Stimulated activated CD8-positive, alpha-beta memory T cell treated with anti-CD3 and anti-CD28 coated beads, Interleukin-12 subunit alpha, Interleukin-12 subunit beta, amount 100 ng/mL, for 4 hours (primary cell): ENCODE data around the gene PEMT.

Experiments
- DNase-seq: peaks from one replicate; pipeline ENCODE4 v3.0.0-alpha.2; 2020; ENCODE audit warnings: low read depth

The PEMT gene

DNA sequence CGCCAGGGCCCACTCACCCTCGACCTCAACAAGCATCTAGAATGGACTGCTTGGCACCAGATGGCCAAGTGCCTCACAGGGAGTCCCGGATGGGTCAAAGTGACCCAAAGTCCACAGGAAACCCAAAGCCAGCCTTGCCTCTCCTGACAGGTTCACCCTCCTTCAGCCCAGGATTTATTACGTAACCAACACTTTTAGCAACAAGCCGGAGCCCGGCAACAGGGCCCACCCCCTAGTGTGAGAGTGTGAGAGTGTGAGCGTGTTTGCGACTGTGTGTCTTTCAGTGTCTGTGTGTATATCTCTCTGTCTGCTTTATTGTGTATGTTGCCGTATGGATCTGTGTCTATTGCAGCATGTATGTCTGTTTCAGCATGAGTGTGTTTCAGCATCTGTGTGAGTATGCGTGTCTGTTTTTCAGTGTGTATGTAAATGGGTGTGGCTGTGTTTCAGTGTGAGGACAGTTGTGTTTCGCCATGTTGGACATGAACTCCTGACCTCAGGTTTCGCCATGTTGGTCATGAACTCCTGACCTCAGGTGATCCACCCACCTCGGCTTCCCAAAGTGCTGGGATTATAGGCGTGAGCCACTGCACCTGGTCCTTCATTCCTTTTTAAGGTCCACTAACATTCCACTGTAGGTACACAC is 13.7 kb upstream of the PEMT start:
- DNase-seq, result no peak

DNA sequence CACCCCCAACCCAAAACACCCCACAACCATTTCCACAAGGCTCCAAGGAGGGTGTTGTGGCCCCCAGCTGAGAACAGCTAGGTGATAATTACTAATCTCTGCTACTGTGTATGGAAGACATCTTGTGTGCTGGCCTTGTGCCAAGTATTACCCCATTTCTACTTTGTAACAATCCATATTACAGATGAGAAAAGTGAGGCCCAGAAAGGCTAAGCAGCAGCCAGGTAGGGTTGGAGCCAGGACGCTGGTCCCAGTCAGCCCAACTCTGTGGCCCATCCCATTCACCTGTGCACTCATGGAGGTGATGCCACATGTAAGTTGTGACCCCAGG is 12.4 kb upstream of the PEMT start:
- no peak for DNase-seq

DNA sequence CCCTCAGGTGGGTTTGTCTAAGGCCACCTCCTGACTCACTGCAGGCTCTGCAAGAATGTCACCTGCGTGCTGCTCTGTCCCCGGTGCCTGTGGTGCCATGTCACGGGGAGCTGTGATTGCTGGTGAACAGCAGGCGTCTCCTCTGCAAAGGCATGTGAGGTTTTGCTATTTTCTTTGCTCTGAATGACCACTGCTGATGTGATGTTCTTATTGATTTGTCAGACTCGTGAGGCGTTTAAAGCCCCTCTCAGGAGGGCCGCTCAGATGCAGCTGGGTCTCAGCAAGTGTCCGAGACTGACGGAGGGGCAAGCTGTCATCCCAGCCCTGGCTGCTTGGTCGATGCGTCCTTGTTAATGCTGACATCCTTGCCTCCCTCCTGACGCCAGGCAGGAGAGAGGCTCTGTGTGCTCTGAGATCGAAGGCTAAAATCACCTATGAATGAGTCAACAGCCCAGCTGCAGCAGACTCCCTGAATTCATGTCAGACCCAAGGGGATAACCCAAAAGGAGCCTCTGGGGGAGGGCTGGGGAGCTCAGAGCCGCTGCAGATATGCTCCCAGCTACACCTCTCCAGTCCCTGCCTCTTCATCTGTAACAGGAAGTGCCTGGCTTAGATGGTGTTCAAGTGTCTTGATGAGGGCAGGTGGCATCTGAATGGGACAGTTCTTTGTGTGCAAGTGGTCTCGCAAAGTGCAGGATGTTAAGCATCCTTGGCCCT is 11.8 kb upstream of the PEMT start:
- DNase-seq, result no peak

DNA sequence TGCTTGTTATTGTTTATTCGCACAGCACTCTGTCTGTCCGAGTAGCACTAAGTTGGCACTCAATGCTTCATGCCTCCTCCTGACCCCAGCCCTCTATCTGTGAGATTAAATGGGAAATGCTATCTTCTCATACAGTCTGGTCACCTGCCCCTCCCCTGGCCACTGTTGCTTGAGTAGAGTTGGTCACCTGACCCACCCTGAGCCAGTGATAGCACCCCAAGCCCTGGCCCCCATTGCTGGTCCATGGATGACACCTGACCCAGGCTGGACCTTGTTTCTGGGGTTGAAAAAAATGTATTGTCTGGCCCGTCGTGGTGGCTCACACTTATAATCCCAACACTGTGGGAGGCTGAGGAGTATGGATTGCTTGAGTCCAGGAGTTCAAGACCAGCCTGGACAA is 8.5 kb upstream of the PEMT start:
- DNase-seq, result no peak

DNA sequence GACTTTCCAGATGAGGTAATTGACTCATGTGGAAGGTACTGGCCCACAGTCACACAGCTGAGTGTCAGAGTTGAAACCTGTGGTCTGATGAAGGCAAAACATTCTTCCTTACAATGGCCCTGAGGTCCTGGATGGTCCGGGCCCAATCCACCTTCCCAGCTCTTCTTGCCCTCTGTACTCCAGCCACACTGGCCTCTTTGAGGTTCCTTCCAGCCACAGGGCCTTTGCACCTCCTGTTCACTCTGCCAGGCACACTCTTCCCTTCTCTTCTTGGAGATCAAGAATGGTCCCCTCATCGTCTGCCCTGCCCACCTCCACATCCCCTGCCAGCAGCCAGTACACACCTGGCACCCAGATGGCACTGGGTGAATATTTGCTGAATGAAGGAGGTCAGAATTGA is 6.5 kb upstream of the PEMT start:
- DNase-seq, result no peak

DNA sequence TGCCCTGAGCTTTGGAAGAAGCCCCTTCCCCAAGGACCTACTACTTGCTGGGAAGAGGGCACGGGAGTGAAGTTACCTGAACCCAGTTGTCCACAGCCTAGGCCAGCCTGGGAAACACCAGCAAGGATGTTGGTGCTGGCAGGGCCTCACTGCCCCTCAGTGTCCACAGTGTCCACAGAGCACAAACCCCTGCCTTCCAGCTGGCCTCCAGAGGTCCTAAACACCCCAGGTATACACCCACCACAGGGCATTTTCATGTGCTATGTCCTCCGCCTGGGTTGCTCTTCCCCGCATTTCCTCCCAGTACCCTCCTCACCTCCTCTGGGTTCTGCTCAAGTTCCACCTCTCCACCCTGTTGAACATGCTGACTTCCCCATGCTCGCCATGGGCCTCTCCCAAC is 4.2 kb upstream of the PEMT start:
- DNase-seq, result no peak

DNA sequence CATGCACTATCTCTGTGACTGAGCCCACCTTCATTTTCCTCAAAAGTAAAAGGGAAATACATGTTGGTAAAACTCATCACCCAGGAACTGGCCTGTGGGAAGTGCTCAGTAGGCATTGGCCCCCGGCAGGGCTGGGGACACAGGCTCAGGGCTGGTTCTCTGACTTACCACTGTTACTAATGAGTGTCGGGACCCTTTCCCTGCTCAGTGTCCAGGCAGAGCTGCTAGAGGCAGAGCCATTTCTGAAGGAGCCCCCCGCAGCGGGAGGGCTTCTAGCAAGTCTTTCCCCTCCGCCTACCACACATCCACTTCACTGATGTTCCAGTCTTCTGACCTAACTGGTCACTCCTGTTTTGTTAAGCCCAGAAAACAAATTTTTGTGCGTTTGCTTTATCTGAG is 1.7 kb upstream of the PEMT start:
- DNase-seq, result no peak

DNA sequence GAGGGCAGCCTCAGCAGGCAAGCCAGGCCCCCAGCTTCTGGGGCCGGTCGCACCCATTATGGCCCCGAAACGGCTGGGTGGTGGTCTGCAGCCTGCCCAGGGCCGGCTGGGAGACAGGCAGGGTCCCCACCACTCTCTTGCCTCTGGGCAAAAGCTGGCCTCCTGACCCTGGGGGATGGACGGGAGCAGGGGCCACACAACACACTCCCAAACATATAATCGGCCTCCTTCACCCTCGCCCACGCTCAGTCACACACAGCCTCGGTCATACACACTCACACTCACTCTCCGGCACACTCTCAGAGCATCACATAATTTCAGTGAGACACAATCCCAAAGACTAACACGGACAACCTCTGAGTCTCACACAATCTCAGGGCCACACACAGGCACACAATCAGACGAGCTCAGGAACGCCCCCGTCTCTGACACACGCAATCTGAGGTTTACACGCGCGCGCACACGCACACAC is 589 bp downstream of the PEMT start:
- no peak for DNase-seq

DNA sequence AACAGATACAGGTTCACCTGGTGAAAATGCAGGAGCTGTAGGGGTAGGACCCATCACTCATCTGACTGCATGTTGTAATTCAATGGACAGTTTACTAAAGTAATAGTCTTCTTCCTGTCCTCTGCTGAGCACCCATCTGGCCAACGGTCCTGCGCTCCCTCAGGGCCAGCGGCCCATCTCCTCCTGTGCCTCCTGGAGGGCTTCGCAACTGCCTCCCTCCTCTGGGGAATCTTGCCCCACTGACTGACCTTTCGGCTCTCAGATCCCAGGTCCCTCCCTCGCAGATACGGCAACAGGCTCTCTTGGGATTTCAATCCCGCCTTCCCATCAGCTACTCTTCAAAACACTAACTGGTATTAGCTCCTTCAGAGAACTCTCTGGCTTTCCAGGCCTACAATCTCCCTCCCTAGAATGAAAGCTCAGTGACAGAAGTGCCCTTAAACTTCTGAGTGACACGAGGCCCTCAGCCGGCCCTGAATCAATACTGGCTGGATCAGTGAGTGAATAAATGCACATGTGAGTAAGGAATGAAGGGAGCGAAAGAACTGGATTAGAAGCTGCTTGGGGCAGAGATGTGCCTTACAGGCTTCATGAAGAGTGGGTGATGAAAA is 1.3 kb downstream of the PEMT start:
- no peak for DNase-seq

DNA sequence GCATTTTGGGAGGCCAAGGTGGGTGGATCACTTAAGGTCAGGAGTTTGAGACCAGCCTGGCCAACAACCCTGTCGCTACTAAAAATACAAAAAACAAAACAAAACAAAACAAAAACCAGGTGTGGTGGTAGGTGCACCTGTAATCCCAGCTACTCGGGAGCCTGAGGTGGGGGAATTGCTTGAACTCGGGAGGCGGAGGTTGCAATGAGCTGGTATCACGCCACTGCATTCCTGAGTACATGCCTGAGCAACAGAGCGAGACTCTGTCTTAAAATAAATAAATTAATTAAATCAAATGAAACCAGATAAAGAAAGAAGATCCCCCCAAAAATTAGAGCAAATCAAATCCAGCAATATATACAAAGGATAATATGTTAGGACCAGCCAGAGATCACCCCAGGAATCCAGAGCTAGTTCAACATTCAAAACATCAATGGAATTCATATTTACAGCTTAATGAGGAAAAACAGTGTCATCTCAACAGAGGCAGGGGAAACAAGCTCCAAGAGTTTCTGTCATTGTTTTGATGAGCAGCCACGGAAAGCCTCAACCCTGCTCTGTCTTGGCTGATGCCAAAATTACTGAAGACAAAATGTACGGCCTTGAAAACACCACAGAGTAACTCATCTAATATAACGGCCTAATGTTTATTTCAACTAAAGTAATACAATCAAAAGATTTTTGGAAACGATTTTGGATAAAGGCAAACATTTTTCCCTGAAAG is 3.7 kb downstream of the PEMT start:
- no peak for DNase-seq

DNA sequence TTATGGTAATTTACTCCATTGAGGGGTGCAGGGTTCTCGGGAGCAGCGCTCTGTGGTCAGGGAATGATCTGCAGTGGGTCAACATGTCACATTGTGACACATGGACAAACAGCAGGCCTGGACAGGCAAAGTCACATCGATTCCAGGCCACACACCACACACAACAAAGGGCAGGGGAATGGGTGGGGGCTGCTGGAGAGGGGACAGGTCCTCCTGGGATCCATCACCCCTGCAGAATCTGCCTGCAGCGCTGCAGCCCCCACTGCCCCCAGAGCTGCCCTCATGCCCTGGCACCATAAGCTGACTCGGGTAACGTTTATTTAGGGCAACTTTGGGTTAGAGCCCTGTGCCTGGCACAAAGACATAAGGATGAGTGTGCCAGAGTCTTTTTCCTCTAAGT is 9.1 kb downstream of the PEMT start:
- no peak for DNase-seq

DNA sequence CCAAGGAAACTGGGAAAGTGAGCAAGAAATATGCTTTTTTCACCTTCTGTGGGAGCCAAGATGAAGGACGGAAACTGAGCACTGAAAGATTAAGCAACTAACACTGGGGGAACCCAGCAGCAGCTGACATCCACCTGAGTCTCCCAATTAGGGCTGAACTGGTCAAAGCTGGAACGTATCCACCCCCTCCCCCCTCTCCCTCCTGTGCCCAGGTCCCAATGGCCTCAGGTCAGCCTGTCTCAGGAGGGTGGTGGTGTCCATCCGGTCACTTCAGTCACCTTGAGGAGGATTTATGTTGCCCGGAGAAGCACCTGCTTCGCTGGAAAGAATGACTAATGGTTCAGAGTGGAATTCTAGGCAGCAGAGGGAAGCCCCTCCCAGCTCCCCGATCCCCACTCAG is 10.0 kb downstream of the PEMT start:
- no peak for DNase-seq

DNA sequence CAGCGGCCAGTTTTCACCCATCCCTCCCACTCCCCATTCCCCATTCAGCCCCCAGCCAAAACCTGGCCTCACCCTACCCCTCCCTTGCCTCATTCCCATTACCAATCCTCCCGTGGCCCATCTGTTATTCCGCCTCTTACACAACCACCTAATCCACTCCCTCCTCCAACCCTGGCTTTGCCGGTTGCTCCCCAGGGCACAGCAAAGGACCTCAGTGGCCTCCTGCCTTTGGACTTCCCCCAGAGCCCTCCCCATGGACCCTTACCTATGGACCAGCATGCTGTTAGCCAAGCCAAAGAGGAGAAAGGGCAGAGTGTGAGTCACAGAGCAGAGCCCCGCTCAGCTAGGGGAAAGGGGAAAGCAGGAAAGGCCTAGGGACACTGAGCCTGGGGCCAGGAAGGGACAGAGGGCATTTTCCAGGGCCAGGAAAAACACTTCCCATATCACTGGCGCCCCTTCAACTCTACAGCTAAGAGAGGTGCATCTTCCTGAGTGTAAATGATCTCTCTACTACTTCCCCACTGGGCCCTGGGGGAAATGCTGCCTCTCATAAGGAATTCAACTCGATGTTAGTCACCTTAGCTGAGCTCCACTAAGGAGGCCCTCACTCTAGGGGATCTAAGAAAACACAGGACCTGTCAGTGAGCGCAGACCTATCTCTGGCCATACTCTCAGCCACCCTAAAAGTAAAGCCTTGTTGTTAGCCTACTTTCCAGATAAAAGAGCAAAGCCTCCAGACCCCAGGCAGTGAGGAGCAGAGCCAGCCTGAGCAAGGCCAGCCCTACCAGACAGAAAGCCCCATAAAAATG is 10.6 kb downstream of the PEMT start:
- DNase-seq, result no peak

DNA sequence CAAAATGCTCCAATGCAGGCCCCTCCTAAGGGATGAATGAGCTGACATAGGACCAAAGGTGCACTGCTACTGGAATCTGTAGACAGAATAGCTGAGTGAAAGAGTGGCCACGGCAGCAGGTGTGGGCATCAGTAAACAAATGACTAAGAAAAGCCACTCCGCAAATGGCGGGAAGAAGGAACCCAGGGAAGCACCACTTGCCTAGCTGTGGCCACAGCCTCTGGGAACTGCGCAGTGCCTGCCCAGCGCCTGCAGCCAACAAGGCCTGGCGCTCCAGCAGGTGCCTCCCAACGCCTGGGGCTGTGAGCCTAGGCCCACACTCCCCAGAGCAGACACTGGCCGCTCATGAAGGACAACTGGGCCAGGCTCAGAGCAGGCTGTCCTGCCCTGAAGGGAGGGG is 11.8 kb downstream of the PEMT start:
- no peak for DNase-seq

DNA sequence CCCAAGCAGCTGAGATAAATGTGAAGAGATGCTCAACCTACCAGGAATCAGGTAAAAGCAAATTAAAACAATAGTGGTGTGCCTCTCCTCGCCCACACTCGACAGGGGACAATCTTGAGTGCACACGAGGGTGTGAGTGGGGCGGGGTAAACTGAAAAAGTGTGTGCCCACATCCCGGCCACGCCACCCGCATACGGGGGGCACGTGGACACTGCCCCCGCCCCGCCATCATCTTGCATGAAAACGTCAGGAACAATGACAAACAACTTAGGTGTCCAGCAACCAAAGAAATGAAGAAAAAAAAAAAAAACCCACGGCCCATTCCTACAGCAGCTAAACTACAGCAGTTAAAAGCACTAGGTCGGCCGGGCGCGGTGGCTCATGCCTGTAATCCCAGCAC is 14.1 kb downstream of the PEMT start:
- no peak for DNase-seq

DNA sequence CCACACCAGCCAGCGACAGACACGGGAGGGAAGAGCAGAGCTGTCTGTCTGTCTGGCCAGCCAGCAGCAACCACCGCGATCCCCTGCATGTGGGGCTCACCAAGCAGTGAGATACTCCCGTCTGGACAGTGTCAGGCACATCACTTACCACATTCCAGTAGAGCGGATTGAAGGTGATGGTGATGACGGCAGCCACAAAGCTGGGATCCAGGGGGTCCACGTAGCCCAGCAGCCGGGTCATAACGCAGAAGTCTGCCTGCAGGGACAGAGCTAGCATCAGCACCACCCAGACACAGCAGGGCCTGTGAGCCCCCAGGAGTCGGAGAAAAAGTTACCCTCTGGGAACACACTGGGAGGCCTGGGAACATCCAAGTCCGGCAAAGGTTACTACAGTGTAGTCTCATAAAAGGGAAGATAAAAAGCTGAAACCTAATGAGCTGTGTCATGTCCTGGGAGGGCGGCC is 14.7 kb downstream of the PEMT start:
- no peak for DNase-seq

DNA sequence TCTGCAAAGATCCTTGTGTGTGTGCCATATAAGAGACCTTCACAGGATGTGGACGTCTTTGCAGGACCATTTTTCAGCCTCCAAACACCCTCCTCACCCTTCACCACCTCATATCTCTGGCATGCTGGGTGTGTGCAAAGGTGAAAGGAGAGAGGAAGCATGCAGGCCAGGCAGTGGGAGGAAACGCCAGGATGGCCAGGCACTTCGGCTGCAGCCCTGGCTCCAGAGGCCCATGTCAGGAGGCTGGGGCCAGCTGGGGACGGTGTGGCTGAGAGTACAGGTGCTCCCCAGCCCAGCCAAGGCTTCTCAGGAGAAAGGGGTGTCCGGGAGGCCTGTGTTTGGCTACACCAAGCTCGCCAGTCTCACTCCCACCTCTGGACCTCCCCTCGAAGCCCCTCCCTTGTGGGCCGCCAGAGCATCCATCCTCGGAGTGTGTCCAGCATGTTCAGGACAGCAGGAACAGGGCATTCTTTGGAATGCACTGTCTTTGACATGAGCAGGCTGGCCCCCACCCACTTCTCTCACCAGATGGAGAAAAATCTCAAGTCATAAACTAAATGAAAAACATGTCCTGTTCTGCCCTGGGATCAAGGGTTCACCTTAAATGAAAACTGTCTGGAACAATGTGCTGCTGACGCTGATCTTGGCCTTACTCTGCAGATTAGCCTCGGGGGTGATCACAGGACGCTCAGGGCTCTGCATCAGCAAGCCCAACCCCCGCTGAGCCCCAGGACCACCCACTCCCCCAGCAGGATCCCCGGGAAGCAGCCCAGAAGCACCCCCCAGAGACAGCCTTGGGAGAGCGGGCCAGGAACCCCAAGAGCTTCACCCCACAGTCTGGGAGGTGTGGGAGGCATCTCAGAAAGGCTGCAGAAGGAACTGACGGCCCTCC is 15.9 kb downstream of the PEMT start:
- no peak for DNase-seq

DNA sequence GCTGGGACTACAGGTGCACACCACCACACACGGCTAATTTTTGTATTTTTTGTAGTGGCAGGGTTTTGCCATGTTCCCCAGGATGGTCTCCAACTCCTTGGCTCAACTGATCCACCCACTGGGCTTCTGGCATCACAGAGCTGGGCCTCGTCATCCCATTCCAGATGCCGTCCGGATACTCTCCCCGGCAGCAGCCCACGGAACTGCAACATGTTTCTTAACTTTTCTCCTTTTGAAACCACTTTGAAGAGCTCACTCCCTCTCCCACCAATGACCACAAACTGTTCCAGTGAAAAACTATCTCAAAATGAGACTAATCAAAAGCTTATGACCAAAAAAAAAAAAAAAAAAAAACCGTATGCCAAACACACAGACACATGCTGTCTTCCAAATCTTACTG is 17.6 kb downstream of the PEMT start:
- no peak for DNase-seq

DNA sequence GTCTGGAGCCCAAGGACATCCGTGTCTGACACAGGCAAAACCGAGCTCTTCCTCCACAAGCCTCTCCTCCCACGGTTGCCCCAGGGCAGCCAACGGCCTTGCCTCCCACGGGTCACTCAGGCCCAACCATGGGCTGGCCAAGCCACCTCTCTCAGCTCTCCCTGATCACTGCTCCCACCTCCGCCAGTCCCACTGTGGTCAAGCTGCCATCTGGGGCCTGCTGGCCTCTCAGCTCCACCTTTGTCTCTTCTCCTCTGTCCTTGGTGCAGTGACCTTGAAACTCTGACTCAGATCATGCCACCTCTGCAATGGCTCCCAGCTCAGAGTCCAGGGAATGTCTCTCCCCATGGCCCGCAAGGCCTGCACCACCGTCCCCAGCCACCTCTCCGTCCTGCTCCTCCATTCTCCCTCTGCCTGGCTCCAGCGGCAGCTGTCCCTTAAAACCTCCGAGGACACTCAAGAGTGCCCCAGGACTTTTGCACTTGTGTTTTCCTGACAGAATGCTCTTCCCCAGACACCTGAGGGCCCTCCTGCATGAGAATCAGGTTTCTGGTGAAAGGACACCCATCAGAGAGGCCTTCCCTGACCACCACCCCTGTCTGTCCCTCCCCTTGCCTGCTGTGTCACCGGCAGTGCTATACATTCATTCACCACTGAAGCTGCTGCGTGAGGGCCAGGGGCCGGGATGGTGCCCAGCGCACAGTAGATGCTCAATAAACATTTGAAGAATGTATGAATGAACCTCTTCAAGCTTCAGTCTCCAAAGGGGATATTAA is 19.3 kb downstream of the PEMT start:
- DNase-seq, result no peak
